HEK293 (cell line): Measurements from ENCODE around the gene COQ7.

ENCODE experiments used
- CTCF ChIA-PET: fragments of 350-600 bp; formaldehyde crosslinking; extraction: SDS; loops from one replicate; lab custom pipeline; 2021; ENCODE audit warnings: antibody characterized with exemption; lab: Yijun Ruan, JAX
- POLR2A ChIA-PET: fragments of 300-600 bp; formaldehyde crosslinking; extraction: SDS; loops from one replicate; lab custom pipeline; 2020; ENCODE audit warnings: antibody characterized with exemption, inconsistent platforms; lab: Yijun Ruan, JAX
- H3K27ac ChIP-seq: fragments of 200-500 bp; sonication (Bioruptor generic); 2 replicates; pipeline ENCODE4 v1.5.1; 2014; ENCODE audit warnings: low read depth, low read length, control low read depth, inconsistent platforms; ENCODE audit errors: extremely low read depth
- H3K36me3 ChIP-seq, 2 experiments: fragments of 200-500 bp in 1 of 2; sonication (Bioruptor generic) in 1 of 2; 1 replicate in 1 of 2; 2 replicates in 1 of 2; pipeline ENCODE4 v1.5.1; 2014 to 2017; ENCODE audit warnings: inconsistent platforms in 2 of 2, low read length in 2 of 2; ENCODE audit not compliant: control insufficient read depth in 2 of 2, insufficient read depth in 1 of 2
- H3K4me1 ChIP-seq: fragments of 200-500 bp; sonication (Bioruptor generic); 2 replicates; pipeline ENCODE4 v1.5.1; 2014; ENCODE audit warnings: mild to moderate bottlenecking, low read length, inconsistent platforms; ENCODE audit not compliant: control insufficient read depth, insufficient read depth
- H3K4me3 ChIP-seq: 2 replicates; pipeline ENCODE4 v1.5.1; 2011; ENCODE audit warnings: low read depth, mild to moderate bottlenecking, control low read depth, low read length, moderate library complexity
- H3K9me3 ChIP-seq: fragments of 200-500 bp; sonication (Bioruptor generic); 2 replicates; pipeline ENCODE4 v1.5.1; 2014; ENCODE audit warnings: low read depth, low read length, inconsistent platforms; ENCODE audit not compliant: control insufficient read depth, insufficient read depth
- BCL11A ChIP-seq: fragments of 450-650 bp; formaldehyde crosslinking; IDR thresholded peaks from 2 replicates; pipeline ENCODE4 v1.5.1; 2016; ENCODE audit warnings: low read depth, missing biosample characterization, missing genetic modification characterization
- FEZF1 ChIP-seq: fragments of 450-650 bp; formaldehyde crosslinking; IDR thresholded peaks from 2 replicates; pipeline ENCODE4 v1.5.1; 2016; ENCODE audit warnings: missing biosample characterization, missing genetic modification characterization
- PRDM2 ChIP-seq: fragments of 450-650 bp; formaldehyde crosslinking; IDR thresholded peaks from 2 replicates; pipeline ENCODE4 v1.5.1; 2016; ENCODE audit warnings: missing biosample characterization, missing genetic modification characterization, borderline replicate concordance
- ZBTB17 ChIP-seq: fragments of 450-650 bp; formaldehyde crosslinking; IDR thresholded peaks from 2 replicates; pipeline ENCODE4 v1.5.1; 2016; ENCODE audit warnings: missing biosample characterization, missing genetic modification characterization
- ZNF121 ChIP-seq: fragments of 450-650 bp; formaldehyde crosslinking; IDR thresholded peaks from 2 replicates; pipeline ENCODE4 v1.5.1; 2016; ENCODE audit warnings: missing biosample characterization, missing genetic modification characterization
- ZNF2 ChIP-seq: fragments of 450-650 bp; formaldehyde crosslinking; IDR thresholded peaks from 2 replicates; pipeline ENCODE4 v1.5.1; 2016; ENCODE audit warnings: missing biosample characterization, missing genetic modification characterization
- ZNF473 ChIP-seq: fragments of 450-650 bp; formaldehyde crosslinking; IDR thresholded peaks from 2 replicates; pipeline ENCODE4 v1.5.1; 2017; ENCODE audit warnings: missing biosample characterization, missing genetic modification characterization
- ZNF704 ChIP-seq: fragments of 450-650 bp; formaldehyde crosslinking; IDR thresholded peaks from 2 replicates; pipeline ENCODE4 v1.5.1; 2016; ENCODE audit warnings: missing biosample characterization, missing genetic modification characterization
- ZNF785 ChIP-seq: fragments of 450-650 bp; formaldehyde crosslinking; IDR thresholded peaks from 2 replicates; pipeline ENCODE4 v1.5.1; 2016; ENCODE audit warnings: missing biosample characterization, missing genetic modification characterization
- TF ChIP-seq, protein P1 (sequence below): fragments of 450-650 bp; formaldehyde crosslinking; IDR thresholded peaks from 2 replicates; pipeline ENCODE4 v1.5.1; 2016; ENCODE audit warnings: missing biosample characterization, missing genetic modification characterization

Gene COQ7

DNA sequence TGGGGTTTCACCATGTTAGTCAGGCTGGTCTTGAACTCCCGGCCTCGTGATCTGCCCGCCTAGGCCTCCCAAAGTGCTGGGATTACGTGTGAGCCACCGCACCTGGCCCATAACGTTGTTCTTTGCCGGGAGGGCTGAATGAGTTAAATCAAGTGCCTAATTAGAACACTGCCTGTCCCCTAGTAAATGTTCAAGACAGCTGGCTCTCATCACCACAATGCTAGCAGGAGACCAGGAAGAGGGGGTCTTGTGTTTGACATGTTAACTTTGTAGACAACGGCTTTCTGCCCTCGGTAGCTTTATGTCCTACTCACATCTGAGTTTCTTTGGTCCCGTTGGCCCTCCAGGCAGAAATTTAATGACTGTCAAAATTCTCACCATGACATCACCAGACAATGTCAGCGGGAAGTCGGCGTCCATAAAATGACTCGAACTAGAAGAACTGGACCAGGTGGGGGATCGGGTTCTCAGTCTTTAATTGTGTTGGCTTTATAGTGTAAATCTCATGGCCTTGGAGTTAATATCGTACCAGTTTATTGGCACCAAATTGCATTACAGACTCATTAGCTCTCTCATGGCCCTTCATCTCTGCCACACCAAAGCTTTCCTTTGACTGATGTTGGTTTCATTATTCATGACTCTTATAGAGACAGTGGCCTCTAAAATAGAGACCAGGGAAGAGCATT, 34.9 kb downstream of the COQ7 start (continued):
- TF ChIP-seq PRDM2, result no peak
- no peak for TF ChIP-seq ZNF473 (tag by site-specific recombination)
- peak; percentile 84; the same call in 1 of the 2 replicates for TF ChIP-seq ZNF2 (tag by site-specific recombination)

GRCh38 chr16:19104607-19105006, 37.2 kb downstream of the COQ7 start:
- POLR2A ChIA-PET, result no interaction called here
- peaks cover 4% of the 10 kb centered on the region; the same call in 1 of the 2 replicates for H3K4me1 ChIP-seq

DNA sequence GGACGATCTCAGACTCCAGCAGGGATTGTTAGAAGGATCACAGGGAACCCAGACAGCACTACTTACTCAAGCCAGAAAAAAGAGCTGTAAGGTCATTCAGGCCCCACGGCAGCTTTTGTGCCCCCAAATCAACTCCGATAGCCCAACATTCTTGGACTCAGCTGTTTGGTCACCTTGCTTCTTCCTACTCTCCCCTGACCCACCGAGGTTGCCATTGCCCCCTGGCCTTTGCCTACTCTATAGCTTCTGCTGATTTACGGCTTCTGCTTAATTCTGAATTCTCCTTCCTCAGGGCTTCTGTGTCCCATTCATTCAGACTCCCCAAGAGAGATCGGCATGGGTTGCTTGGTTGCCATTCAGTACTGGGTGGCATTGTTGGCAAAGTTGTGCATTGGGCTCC, 37.7 kb downstream of the COQ7 start:
- no peaks in the 10 kb centered on the region for H3K36me3 ChIP-seq
- H3K9me3 ChIP-seq, result no peaks in the 10 kb centered on the region
- H3K4me1 ChIP-seq, result peaks cover 4% of the 10 kb centered on the region; the same call in 1 of the 2 replicates
- CTCF ChIA-PET, result interaction anchor here (0.5 to 0.8 kb wide), 2 partner anchors 9 to 122 kb away, joined by 3 read pairs; partner anchors contain the start of genes ITPRIPL2 and TMC7
- TF ChIP-seq ZBTB17 (tag by site-specific recombination) (0 out of 2 replicates have a peak, but pooled peaks have one; percentile 39), ZNF785 (tag by site-specific recombination) (no peak), BCL11A (tag by site-specific recombination) (no peak)
- TF ChIP-seq, protein P1, sequence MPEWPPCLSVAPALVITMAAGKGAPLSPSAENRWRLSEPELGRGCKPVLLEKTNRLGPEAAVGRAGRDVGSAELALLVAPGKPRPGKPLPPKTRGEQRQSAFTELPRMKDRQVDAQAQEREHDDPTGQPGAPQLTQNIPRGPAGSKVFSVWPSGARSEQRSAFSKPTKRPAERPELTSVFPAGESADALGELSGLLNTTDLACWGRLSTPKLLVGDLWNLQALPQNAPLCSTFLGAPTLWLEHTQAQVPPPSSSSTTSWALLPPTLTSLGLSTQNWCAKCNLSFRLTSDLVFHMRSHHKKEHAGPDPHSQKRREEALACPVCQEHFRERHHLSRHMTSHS (tag by site-specific recombination), result no peak
- no peak overlapping the region for H3K27ac ChIP-seq
- POLR2A ChIA-PET, result no interaction called here
- H3K4me3 ChIP-seq, result no peak overlapping the region

More at GRCh38 chr16:19104607-19105006, 37.2 kb downstream of the COQ7 start:
- Histone ChIP-seq H3K27ac (no peak overlapping the region), H3K9me3 (no peaks in the 10 kb centered on the region), H3K4me3 (no peak overlapping the region), H3K36me3 (no peaks in the 10 kb centered on the region)
- CTCF ChIA-PET, result interaction anchor here (0.5 to 1.0 kb wide), 3 partner anchors 10 to 121 kb away, joined by 3 to 5 read pairs (median 4); partner anchors contain the start of gene TMC7
- peak; percentile 29; the same call in 1 of the 2 replicates for TF ChIP-seq FEZF1 (tag by site-specific recombination)
- TF ChIP-seq ZNF704 (tag by site-specific recombination), result no peak
- 0 out of 2 replicates have a peak, but pooled peaks have one; percentile 5 for TF ChIP-seq ZNF121
- TF ChIP-seq, all 188 proteins: peak for 2
